ENCODE measurements around the gene RGS10. TPM values are rescaled to one million over a fixed set of nuclear protein-coding genes. Genes with fewer than 3 reads are reported as not detected.
"Not testable (repeated sequence)": the region's sequence is repeated elsewhere in the genome, so short reads cannot be mapped to it uniquely, and the experiment has no call there.

Gene RGS10
- total RNA-seq, 4 donors from 2014 or later, result 21.4 to 97.6 (median 35.5) TPM

- TF ChIP-seq POLR2A (IDR thresholded peaks at IDR 0.05) (no peak), CTCF (IDR thresholded peaks at IDR 0.05) (no peak)
- no peak overlapping the region for H3K27ac ChIP-seq
- intact Hi-C loops (cut with DNase I), result no loop called here
- peaks cover 0 to 10% of the 10 kb centered on the region in 2 donors for H3K36me3 ChIP-seq
- H3K9me3 ChIP-seq, result no peaks in the 10 kb centered on the region
- peaks cover 3 to 5% of the 10 kb centered on the region in 2 donors for H3K4me1 ChIP-seq
- no peaks in the 10 kb centered on the region for H3K27me3 ChIP-seq
- no peak for DNase-seq
- WGBS, 2 donors, result 79 to 92% methylated on average over 8 of the region's 8 CpGs
- H3K4me3 ChIP-seq (replicated peaks in 1 of 3), result no peak overlapping the region
Observed at GRCh38 chr10:119567978-119568377, 25.5 kb upstream of the RGS10 start.

GRCh38 chr10:119562097-119562496 lies 19.6 kb upstream of the RGS10 start:
- H3K36me3 ChIP-seq, result no peaks in the 10 kb centered on the region
- WGBS, 2 donors, result 87 to 90% methylated on average over 4 of the region's 4 CpGs
- no peak overlapping the region for H3K4me3 ChIP-seq (replicated peaks in 1 of 3)
- DNase-seq, result no peak
- intact Hi-C loops (cut with DNase I), result no loop called here
- H3K9me3 ChIP-seq, result no peaks in the 10 kb centered on the region
- no peaks in the 10 kb centered on the region for H3K27me3 ChIP-seq
- H3K4me1 ChIP-seq, result no peaks in the 10 kb centered on the region
- TF ChIP-seq CTCF (IDR thresholded peaks at IDR 0.05) (no peak), POLR2A (IDR thresholded peaks at IDR 0.05) (no peak)
- H3K27ac ChIP-seq, result no peak overlapping the region

- H3K27ac ChIP-seq; DNase-seq; H3K9me3 ChIP-seq; H3K36me3 ChIP-seq; H3K4me1 ChIP-seq; intact Hi-C loops (cut with DNase I); H3K27me3 ChIP-seq; H3K4me3 ChIP-seq (replicated peaks in 1 of 3): not testable (repeated sequence)
- no CpG with 5 or more reads among the region's 33 CpGs for WGBS, 2 donors
Observed at GRCh38 chr10:119559511-119559910, 17.0 kb upstream of the RGS10 start.

GRCh38 chr10:119556081-119556480 lies 13.6 kb upstream of the RGS10 start:
- DNase-seq; intact Hi-C loops (cut with DNase I); H3K4me1 ChIP-seq; H3K27ac ChIP-seq; H3K9me3 ChIP-seq; H3K4me3 ChIP-seq (replicated peaks in 1 of 3); H3K36me3 ChIP-seq; H3K27me3 ChIP-seq: not testable (repeated sequence)
- WGBS, 2 donors, result 85 to 95% methylated on average over 2 of the region's 2 CpGs

- TF ChIP-seq CTCF (IDR thresholded peaks at IDR 0.05), result no peak
- TF ChIP-seq POLR2A (IDR thresholded peaks at IDR 0.05), result no peak
- intact Hi-C loops (cut with DNase I), result no loop called here
- WGBS, 2 donors, result 85 to 86% methylated on average over 6 of the region's 6 CpGs
Observed at GRCh38 chr10:119555178-119555784, 12.8 kb upstream of the RGS10 start.

GRCh38 chr10:119550827-119551226 lies 8.3 kb upstream of the RGS10 start:
- Histone ChIP-seq H3K27ac (no peak overlapping the region), H3K9me3 (no peaks in the 10 kb centered on the region), H3K4me3 (replicated peaks in 1 of 3) (no peak overlapping the region), H3K4me1 (no peaks in the 10 kb centered on the region), H3K36me3 (no peaks in the 10 kb centered on the region), H3K27me3 (no peaks in the 10 kb centered on the region)
- DNase-seq, result no peak
- intact Hi-C loops (cut with DNase I), result no loop called here
- 75 to 85% methylated on average over 4 of the region's 4 CpGs for WGBS, 2 donors
- no peak for TF ChIP-seq CTCF (IDR thresholded peaks at IDR 0.05)
- no peak for TF ChIP-seq POLR2A (IDR thresholded peaks at IDR 0.05)

More at GRCh38 chr10:119555178-119555784, 12.8 kb upstream of the RGS10 start:
- H3K9me3 ChIP-seq, result no peaks in the 10 kb centered on the region
- no peaks in the 10 kb centered on the region for H3K36me3 ChIP-seq
- H3K27me3 ChIP-seq, result no peaks in the 10 kb centered on the region
- H3K27ac ChIP-seq, result no peak overlapping the region
- H3K4me1 ChIP-seq, result no peaks in the 10 kb centered on the region
- no peak overlapping the region for H3K4me3 ChIP-seq (replicated peaks in 1 of 3)
- no peak for DNase-seq
